ENCODE measurements around the gene BID.

The BID gene

GRCh38 chr22:17707526-17707925 is 66.7 kb downstream of the BID start:
- Histone ChIP-seq H3K36me3 (ENCODE audit: control insufficient read depth in 1 of 2, insufficient read depth in 2 of 2, low read length in 2 of 2) (peaks cover 2 to 3% of the 10 kb centered on the region in 2 experiments), H2AFZ (ENCODE audit: insufficient read depth, low read length, poor library complexity) (no peak overlapping the region), H3K27me3 (ENCODE audit: insufficient read depth, low read length) (no peaks in the 10 kb centered on the region), H3K18ac (ENCODE audit: low read length) (no peak overlapping the region), H2BK12ac (ENCODE audit: low read length) (no peak overlapping the region), H4K91ac (ENCODE audit: low read depth, low read length) (no peak overlapping the region), H3K79me2 (ENCODE audit: control insufficient read depth, insufficient read depth, low read length, poor library complexity) (no peaks in the 10 kb centered on the region), H3K79me1 (ENCODE audit: low read length) (peaks cover 2% of the 10 kb centered on the region), H4K12ac (ENCODE audit: low read depth, low read length) (no peak overlapping the region), H3K23ac (ENCODE audit: low read length) (no peak overlapping the region), H2AK5ac (ENCODE audit: low read length) (no peak overlapping the region), H3K9ac (ENCODE audit: low read length) (no peak overlapping the region), H4K8ac (ENCODE audit: low read depth, low read length) (no peak overlapping the region), H3K4me2 (ENCODE audit: low read length) (no peak overlapping the region), H3K9me3 (ENCODE audit: insufficient read depth, low read depth, low read length) (peaks cover 2% of the 10 kb centered on the region), H3K14ac (ENCODE audit: low read length) (no peak overlapping the region), H2BK120ac (ENCODE audit: insufficient read depth, low read length, poor library complexity) (no peak overlapping the region), H2BK5ac (ENCODE audit: low read depth, low read length, poor library complexity) (no peak overlapping the region), H3K4me1 (ENCODE audit: control insufficient read depth in 1 of 2, insufficient read depth in 2 of 2, low read length in 2 of 2) (peaks cover 0 to 2% of the 10 kb centered on the region in 2 experiments), H3K4me3 (ENCODE audit: low read depth, low read length) (no peak overlapping the region), H3K4ac (ENCODE audit: low read depth, low read length) (no peak overlapping the region), H3K27ac (ENCODE audit: low read depth, low read length) (no peak overlapping the region)
- WGBS (ENCODE audit: extremely low coverage, insufficient coverage, insufficient read length): no CpG with 5 or more reads among the region's 3 CpGs
- DNase-seq: no peak

DNA sequence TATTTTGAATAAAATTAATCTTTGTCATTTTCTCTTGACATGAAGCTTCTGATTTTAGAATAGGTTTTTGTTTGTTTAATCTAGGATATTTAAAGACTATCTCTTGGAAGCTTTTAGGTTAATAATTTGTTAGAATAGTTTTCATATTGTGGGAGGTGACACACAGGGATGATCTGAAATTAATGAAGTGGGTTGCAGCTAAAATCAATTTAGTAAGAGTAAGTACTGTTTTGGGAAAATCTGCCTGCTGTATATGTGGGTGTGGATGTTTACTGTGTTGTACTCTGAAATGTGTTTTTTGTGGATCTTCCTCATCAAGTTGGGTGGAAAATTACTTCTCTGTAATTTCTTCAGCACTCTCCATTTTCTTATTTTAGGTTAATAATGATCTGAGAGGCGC is 67.3 kb downstream of the BID start:
- no peak overlapping the region for H3K23ac ChIP-seq (ENCODE audit: low read length)
- H4K12ac ChIP-seq (ENCODE audit: low read depth, low read length): no peak overlapping the region
- H3K9ac ChIP-seq (ENCODE audit: low read length): no peak overlapping the region
- no peaks in the 10 kb centered on the region for H3K27me3 ChIP-seq (ENCODE audit: insufficient read depth, low read length)
- no peak overlapping the region for H4K91ac ChIP-seq (ENCODE audit: low read depth, low read length)
- no peak overlapping the region for H3K27ac ChIP-seq (ENCODE audit: low read depth, low read length)
- H3K18ac ChIP-seq (ENCODE audit: low read length): no peak overlapping the region
- H3K14ac ChIP-seq (ENCODE audit: low read length): no peak overlapping the region
- H3K9me3 ChIP-seq (ENCODE audit: insufficient read depth, low read depth, low read length): peaks cover 2% of the 10 kb centered on the region
- no peak overlapping the region for H3K4me3 ChIP-seq (ENCODE audit: low read depth, low read length)
- peaks cover 0 to 2% of the 10 kb centered on the region in 2 experiments for H3K4me1 ChIP-seq (ENCODE audit: control insufficient read depth in 1 of 2, insufficient read depth in 2 of 2, low read length in 2 of 2)
- H2BK12ac ChIP-seq (ENCODE audit: low read length): no peak overlapping the region
- H3K79me1 ChIP-seq (ENCODE audit: low read length): peaks cover 2% of the 10 kb centered on the region
- H2AK5ac ChIP-seq (ENCODE audit: low read length): no peak overlapping the region
- no peak overlapping the region for H4K8ac ChIP-seq (ENCODE audit: low read depth, low read length)
- no peak overlapping the region for H2BK120ac ChIP-seq (ENCODE audit: insufficient read depth, low read length, poor library complexity)
- no peaks in the 10 kb centered on the region for H3K79me2 ChIP-seq (ENCODE audit: control insufficient read depth, insufficient read depth, low read length, poor library complexity)
- no peak overlapping the region for H3K4me2 ChIP-seq (ENCODE audit: low read length)
- no peak overlapping the region for H2AFZ ChIP-seq (ENCODE audit: insufficient read depth, low read length, poor library complexity)
- no CpG with 5 or more reads among the region's 1 CpG for WGBS (ENCODE audit: extremely low coverage, insufficient coverage, insufficient read length)
- peaks cover 2 to 5% of the 10 kb centered on the region in 2 experiments for H3K36me3 ChIP-seq (ENCODE audit: control insufficient read depth in 1 of 2, insufficient read depth in 2 of 2, low read length in 2 of 2)
- no peak overlapping the region for H2BK5ac ChIP-seq (ENCODE audit: low read depth, low read length, poor library complexity)
- no peak overlapping the region for H3K4ac ChIP-seq (ENCODE audit: low read depth, low read length)
- DNase-seq: no peak

GRCh38 chr22:17705951-17706900 is 68.0 kb downstream of the BID start:
- DNase-seq: peak; percentile 48 to 64
- H3K36me3 ChIP-seq (ENCODE audit: control insufficient read depth in 1 of 2, insufficient read depth in 2 of 2, low read length in 2 of 2): peaks cover 2 to 5% of the 10 kb centered on the region in 2 experiments
- H3K4ac ChIP-seq (ENCODE audit: low read depth, low read length): no peak overlapping the region
- no peak overlapping the region for H2BK5ac ChIP-seq (ENCODE audit: low read depth, low read length, poor library complexity)
- peak overlapping the region; percentile 50 for H3K27ac ChIP-seq (ENCODE audit: low read depth, low read length)
- no peak overlapping the region for H3K4me2 ChIP-seq (ENCODE audit: low read length)
- H4K91ac ChIP-seq (ENCODE audit: low read depth, low read length): no peak overlapping the region
- no peak overlapping the region for H2BK120ac ChIP-seq (ENCODE audit: insufficient read depth, low read length, poor library complexity)
- no peak overlapping the region for H3K9ac ChIP-seq (ENCODE audit: low read length)
- no peak overlapping the region for H4K12ac ChIP-seq (ENCODE audit: low read depth, low read length)
- H4K8ac ChIP-seq (ENCODE audit: low read depth, low read length): no peak overlapping the region
- no peak overlapping the region for H3K23ac ChIP-seq (ENCODE audit: low read length)
- peaks cover 2% of the 10 kb centered on the region for H3K9me3 ChIP-seq (ENCODE audit: insufficient read depth, low read depth, low read length)
- no peaks in the 10 kb centered on the region for H3K27me3 ChIP-seq (ENCODE audit: insufficient read depth, low read length)
- H3K18ac ChIP-seq (ENCODE audit: low read length): no peak overlapping the region
- no peak overlapping the region for H3K14ac ChIP-seq (ENCODE audit: low read length)
- peaks cover 0 to 2% of the 10 kb centered on the region in 2 experiments for H3K4me1 ChIP-seq (ENCODE audit: control insufficient read depth in 1 of 2, insufficient read depth in 2 of 2, low read length in 2 of 2)
- H3K79me2 ChIP-seq (ENCODE audit: control insufficient read depth, insufficient read depth, low read length, poor library complexity): no peaks in the 10 kb centered on the region
- H2AFZ ChIP-seq (ENCODE audit: insufficient read depth, low read length, poor library complexity): no peak overlapping the region
- WGBS (ENCODE audit: extremely low coverage, insufficient coverage, insufficient read length): no CpG with 5 or more reads among the region's 9 CpGs
- no peak overlapping the region for H2BK12ac ChIP-seq (ENCODE audit: low read length)
- H2AK5ac ChIP-seq (ENCODE audit: low read length): no peak overlapping the region
- no peak overlapping the region for H3K4me3 ChIP-seq (ENCODE audit: low read depth, low read length)
- H3K79me1 ChIP-seq (ENCODE audit: low read length): peaks cover under 1% of the 10 kb centered on the region

- no peak overlapping the region for H3K27ac ChIP-seq (ENCODE audit: low read depth, low read length)
- peak in 1 of 2 donors; percentile 36 for DNase-seq
- no peaks in the 10 kb centered on the region for H3K79me1 ChIP-seq (ENCODE audit: low read length)
- H3K9ac ChIP-seq (ENCODE audit: low read length): no peak overlapping the region
- H3K9me3 ChIP-seq (ENCODE audit: insufficient read depth, low read depth, low read length): peaks cover 2% of the 10 kb centered on the region
- no peak overlapping the region for H2BK120ac ChIP-seq (ENCODE audit: insufficient read depth, low read length, poor library complexity)
- no CpG with 5 or more reads among the region's 7 CpGs for WGBS (ENCODE audit: extremely low coverage, insufficient coverage, insufficient read length)
- no peaks in the 10 kb centered on the region for H3K27me3 ChIP-seq (ENCODE audit: insufficient read depth, low read length)
- H4K12ac ChIP-seq (ENCODE audit: low read depth, low read length): no peak overlapping the region
- H3K18ac ChIP-seq (ENCODE audit: low read length): no peak overlapping the region
- no peak overlapping the region for H2BK5ac ChIP-seq (ENCODE audit: low read depth, low read length, poor library complexity)
- no peak overlapping the region for H3K4ac ChIP-seq (ENCODE audit: low read depth, low read length)
- no peak overlapping the region for H4K91ac ChIP-seq (ENCODE audit: low read depth, low read length)
- no peak overlapping the region for H3K23ac ChIP-seq (ENCODE audit: low read length)
- peaks cover 0 to 2% of the 10 kb centered on the region in 2 experiments for H3K4me1 ChIP-seq (ENCODE audit: control insufficient read depth in 1 of 2, insufficient read depth in 2 of 2, low read length in 2 of 2)
- no peaks in the 10 kb centered on the region for H3K79me2 ChIP-seq (ENCODE audit: control insufficient read depth, insufficient read depth, low read length, poor library complexity)
- peaks cover 2 to 5% of the 10 kb centered on the region in 2 experiments for H3K36me3 ChIP-seq (ENCODE audit: control insufficient read depth in 1 of 2, insufficient read depth in 2 of 2, low read length in 2 of 2)
- H3K4me3 ChIP-seq (ENCODE audit: low read depth, low read length): no peak overlapping the region
- no peak overlapping the region for H3K4me2 ChIP-seq (ENCODE audit: low read length)
- H2BK12ac ChIP-seq (ENCODE audit: low read length): no peak overlapping the region
- no peak overlapping the region for H4K8ac ChIP-seq (ENCODE audit: low read depth, low read length)
- H3K14ac ChIP-seq (ENCODE audit: low read length): no peak overlapping the region
- H2AFZ ChIP-seq (ENCODE audit: insufficient read depth, low read length, poor library complexity): no peak overlapping the region
- no peak overlapping the region for H2AK5ac ChIP-seq (ENCODE audit: low read length)
These were observed 68.7 kb downstream of the BID start for GRCh38 chr22:17705546-17705945.
